NK-92 (cell line): ENCODE data around the gene TAB2.
"Not testable (repeated sequence)": the region's sequence is repeated elsewhere in the genome, so short reads cannot be mapped to it uniquely, and the experiment has no call there.

Experiments used
- DNase-seq: peaks from one replicate; lab custom pipeline; 2025; ENCODE audit not compliant: unreplicated experiment; lab: John Stamatoyannopoulos, UW

The TAB2 gene

GRCh38 chr6:149439626-149440025 lies 122.1 kb downstream of the TAB2 start:
- DNase-seq, result no peak

- DNase-seq, result no peak
Measured at GRCh38 chr6:149440735-149441671, 123.5 kb downstream of the TAB2 start.

- no peak for DNase-seq
Measured at GRCh38 chr6:149441740-149442139, 124.2 kb downstream of the TAB2 start.

- DNase-seq, result no peak
Measured at GRCh38 chr6:149443411-149444181, 126.1 kb downstream of the TAB2 start.

GRCh38 chr6:149444360-149445094 lies 127.0 kb downstream of the TAB2 start:
- not testable (repeated sequence) for DNase-seq

- DNase-seq, result no peak
Measured at GRCh38 chr6:149445095-149445466, 127.6 kb downstream of the TAB2 start.

GRCh38 chr6:149445573-149445972 lies 128.1 kb downstream of the TAB2 start:
- no peak for DNase-seq

- no peak for DNase-seq
Measured at GRCh38 chr6:149446791-149447376, 129.4 kb downstream of the TAB2 start.

GRCh38 chr6:149448821-149449453 lies 131.4 kb downstream of the TAB2 start:
- no peak for DNase-seq

GRCh38 chr6:149449831-149450678 lies 132.5 kb downstream of the TAB2 start:
- DNase-seq, result no peak

- no peak for DNase-seq
Measured at GRCh38 chr6:149450679-149451375, 133.3 kb downstream of the TAB2 start.

- DNase-seq, result no peak
Measured at GRCh38 chr6:149451376-149452036, 134.0 kb downstream of the TAB2 start.

GRCh38 chr6:149452037-149452939 lies 134.8 kb downstream of the TAB2 start:
- DNase-seq, result no peak

GRCh38 chr6:149453597-149454345 lies 136.3 kb downstream of the TAB2 start:
- DNase-seq, result no peak

- DNase-seq, result no peak
Measured at GRCh38 chr6:149454346-149454848, 136.9 kb downstream of the TAB2 start.

GRCh38 chr6:149455031-149455732 lies 137.7 kb downstream of the TAB2 start:
- no peak for DNase-seq
